GM21515 (cell line): Measurements from ENCODE around the gene FOSL2.

Experiments
- ATAC-seq: cut with Tn5 transposase; IDR thresholded peaks from one replicate; pipeline ENCODE4 v1.9.1; 2021; ENCODE audit not compliant: unreplicated experiment

Gene FOSL2

GRCh38 chr2:28394331-28394877 is 1.7 kb downstream of the FOSL2 start:
- ATAC-seq = no peak

- no peak for ATAC-seq
Measured at GRCh38 chr2:28394997-28395333, 2.3 kb downstream of the FOSL2 start.

DNA sequence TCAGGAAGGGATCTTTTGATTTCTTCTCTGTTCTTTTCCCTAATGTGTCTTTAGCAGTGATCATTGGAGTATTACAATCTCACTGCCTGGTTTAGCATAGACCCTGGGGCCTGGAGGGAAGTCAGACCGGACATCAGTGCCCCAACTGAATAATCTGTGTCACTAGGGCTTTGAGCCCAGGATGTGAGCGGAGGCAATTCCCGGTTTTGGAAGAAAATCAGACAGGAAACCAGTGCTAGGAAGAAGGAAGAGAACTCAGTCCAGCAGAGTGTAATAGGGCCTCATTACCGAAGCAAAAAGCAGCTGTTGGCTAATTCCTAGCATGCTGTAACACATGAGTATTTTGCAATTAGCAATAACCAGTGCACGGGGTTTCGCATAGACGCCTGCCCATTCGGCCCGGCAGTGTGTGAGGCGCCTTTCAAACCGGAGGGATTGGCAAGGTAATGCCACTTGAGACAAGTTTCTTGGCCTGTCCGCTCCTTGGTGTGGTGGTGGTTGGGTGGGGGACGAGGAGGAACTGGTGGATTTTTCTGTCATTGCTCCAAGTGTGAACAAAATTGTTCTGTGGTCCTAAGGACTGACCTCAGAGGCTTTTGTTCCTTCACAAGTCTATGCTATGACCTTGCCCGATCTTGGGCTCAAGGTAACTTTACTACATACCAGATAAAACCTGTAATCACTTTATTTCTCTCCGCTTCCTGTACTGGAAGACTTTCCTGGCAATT is 2.8 kb downstream of the FOSL2 start:
- ATAC-seq = no peak

DNA sequence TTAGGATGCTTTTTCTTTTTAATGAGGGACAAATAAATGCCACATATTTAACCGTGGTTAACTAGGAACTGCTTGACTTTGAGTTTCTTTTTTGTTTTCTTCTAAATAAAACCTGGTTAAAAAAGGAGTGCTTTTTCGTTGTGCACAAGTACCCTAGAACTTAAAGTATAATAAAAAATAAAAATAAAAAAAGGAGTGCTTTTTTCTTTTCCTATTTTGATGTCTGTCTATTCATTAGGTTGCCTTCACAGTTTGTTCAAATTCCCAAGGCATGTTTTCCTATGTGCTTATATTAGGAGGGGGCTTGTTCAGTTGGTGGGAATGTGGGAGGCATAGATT is 4.4 kb downstream of the FOSL2 start:
- no peak for ATAC-seq

GRCh38 chr2:28398101-28398834 is 5.6 kb downstream of the FOSL2 start:
- no peak for ATAC-seq

- ATAC-seq = no peak
Measured at GRCh38 chr2:28399289-28399688, 6.6 kb downstream of the FOSL2 start.

- ATAC-seq = no peak
Measured at GRCh38 chr2:28399956-28400355, 7.3 kb downstream of the FOSL2 start.

DNA sequence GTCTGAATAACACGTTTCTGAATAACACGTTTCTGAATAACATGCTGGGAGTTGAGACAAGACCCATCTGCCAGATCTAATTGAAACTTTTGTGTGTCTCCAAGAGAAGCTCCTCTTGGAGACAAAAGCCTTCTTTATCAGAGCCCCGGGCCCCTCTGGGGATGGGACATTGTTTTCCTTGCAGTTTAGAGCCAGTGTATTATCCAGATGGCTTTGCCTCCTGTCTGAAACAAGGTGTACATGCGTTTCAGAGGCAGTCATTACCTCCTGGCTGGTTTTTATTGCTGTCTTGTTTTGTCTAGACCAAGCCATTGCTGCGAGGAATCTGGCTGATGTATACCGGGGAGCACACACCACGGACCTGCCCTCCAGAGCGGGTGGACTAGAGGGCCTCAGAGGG is 7.8 kb downstream of the FOSL2 start:
- ATAC-seq = no peak

- ATAC-seq = no peak
Measured at GRCh38 chr2:28400921-28401320, 8.3 kb downstream of the FOSL2 start.

- no peak for ATAC-seq
Measured at GRCh38 chr2:28401411-28401810, 8.8 kb downstream of the FOSL2 start.

- ATAC-seq = no peak
Measured at GRCh38 chr2:28401948-28402550, 9.4 kb downstream of the FOSL2 start.

- no peak for ATAC-seq
Measured at GRCh38 chr2:28403370-28403956, 10.8 kb downstream of the FOSL2 start.

DNA sequence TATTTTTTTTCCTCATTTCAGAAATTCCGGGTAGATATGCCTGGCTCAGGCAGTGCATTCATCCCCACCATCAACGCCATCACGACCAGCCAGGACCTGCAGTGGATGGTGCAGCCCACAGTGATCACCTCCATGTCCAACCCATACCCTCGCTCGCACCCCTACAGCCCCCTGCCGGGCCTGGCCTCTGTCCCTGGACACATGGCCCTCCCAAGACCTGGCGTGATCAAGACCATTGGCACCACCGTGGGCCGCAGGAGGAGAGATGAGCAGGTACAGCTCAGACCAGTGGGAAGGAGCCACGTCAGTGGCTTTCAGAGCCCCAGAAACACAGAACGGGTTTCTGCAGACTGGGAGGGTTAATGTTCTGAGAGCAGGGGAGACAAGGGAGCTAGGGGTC is 11.4 kb downstream of the FOSL2 start:
- ATAC-seq = no peak

GRCh38 chr2:28405537-28405936 is 12.9 kb downstream of the FOSL2 start:
- no peak for ATAC-seq

GRCh38 chr2:28406276-28407096 is 13.8 kb downstream of the FOSL2 start:
- ATAC-seq = no peak

GRCh38 chr2:28407131-28407975 is 14.7 kb downstream of the FOSL2 start:
- no peak for ATAC-seq

DNA sequence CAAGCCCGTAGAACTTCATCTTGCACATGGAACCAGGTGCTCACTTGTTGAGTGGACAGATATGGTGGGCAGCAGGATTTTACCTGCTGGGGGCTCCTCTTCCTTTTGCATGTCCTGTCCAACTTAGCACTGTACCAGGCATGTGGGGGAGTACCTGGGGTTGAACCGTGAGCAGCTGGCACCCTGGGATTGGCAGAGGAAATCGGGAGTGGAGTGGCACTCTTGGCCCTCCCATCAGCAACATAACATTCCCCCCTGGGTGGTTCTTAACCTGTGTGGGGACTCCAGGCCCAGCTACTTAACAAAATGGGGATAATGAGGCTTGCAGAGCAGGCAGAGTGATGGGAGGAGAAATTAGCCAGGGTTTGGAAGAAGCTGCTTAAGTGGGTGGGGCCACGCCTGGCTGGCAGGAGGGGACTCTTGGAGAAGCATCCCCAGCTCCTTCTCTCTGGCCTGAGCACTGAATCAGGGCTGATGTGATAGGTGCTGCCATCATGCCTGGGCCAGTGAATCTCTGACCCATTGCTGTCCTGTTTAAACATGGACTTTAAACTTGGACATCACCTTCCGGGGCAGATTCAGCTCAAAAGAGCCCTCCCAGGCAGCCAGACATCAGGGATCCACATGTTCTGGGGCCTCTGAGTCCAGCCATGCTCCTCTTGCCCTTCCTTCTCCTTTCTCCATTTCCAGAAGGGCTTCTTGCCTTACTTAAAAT is 15.5 kb downstream of the FOSL2 start:
- no peak for ATAC-seq

GRCh38 chr2:28408764-28409599 is 16.3 kb downstream of the FOSL2 start:
- no peak for ATAC-seq
